Astrocyte (in vitro differentiated cells and primary cell): Measurements from ENCODE around the gene TBC1D12. TPM values are rescaled to one million over a fixed set of nuclear protein-coding genes. Genes with fewer than 3 reads are reported as not detected.
A peak's percentile ranks its signal among the peaks of the same experiment; 100 is the strongest.

Experiments
- DNase-seq: peaks from one replicate; pipeline ENCODE4 v3.0.0-alpha.2; 2010; ENCODE audit warnings: low read depth
- FAIRE-seq: peaks from 2 replicates; lab custom pipeline; 2011; peaks lifted over from hg19 to GRCh38; lab: Jason Lieb, UNC
- H2AFZ ChIP-seq: 2 replicates; pipeline ENCODE4 v1.6.0; 2012; ENCODE audit warnings: low read depth, low read length, inconsistent platforms
- H3K27ac ChIP-seq: 2 replicates; pipeline ENCODE4 v1.5.1; 2011; ENCODE audit warnings: low read depth, low read length, inconsistent platforms
- H3K27me3 ChIP-seq: 2 replicates; pipeline ENCODE4 v1.6.0; 2011; ENCODE audit warnings: low read length, inconsistent platforms; ENCODE audit not compliant: insufficient read depth
- H3K36me3 ChIP-seq: 2 replicates; pipeline ENCODE4 v1.5.1; 2011; ENCODE audit warnings: low read length, inconsistent platforms; ENCODE audit not compliant: insufficient read depth
- H3K4me1 ChIP-seq: 2 replicates; pipeline ENCODE4 v1.5.1; 2011; ENCODE audit warnings: low read length, inconsistent platforms; ENCODE audit not compliant: insufficient read depth
- H3K4me2 ChIP-seq: 2 replicates; pipeline ENCODE4 v1.6.0; 2012; ENCODE audit warnings: low read length, inconsistent platforms
- H3K4me3 ChIP-seq: 2 replicates; pipeline ENCODE4 v1.5.1; 2011; ENCODE audit warnings: low read depth, mild to moderate bottlenecking, low read length, inconsistent platforms; ENCODE audit not compliant: insufficient read depth
- H3K79me2 ChIP-seq: 2 replicates; pipeline ENCODE4 v1.6.0; 2012; ENCODE audit warnings: mild to moderate bottlenecking, low read length, inconsistent platforms; ENCODE audit not compliant: insufficient read depth
- H3K9ac ChIP-seq: 2 replicates; pipeline ENCODE4 v1.6.0; 2012; ENCODE audit warnings: mild to moderate bottlenecking, low read length, inconsistent platforms
- H3K9me3 ChIP-seq: 2 replicates; pipeline ENCODE4 v1.5.1; 2012; ENCODE audit warnings: low read depth, mild to moderate bottlenecking, low read length, inconsistent platforms; ENCODE audit not compliant: insufficient read depth
- H4K20me1 ChIP-seq: 2 replicates; pipeline ENCODE4 v1.6.0; 2012; ENCODE audit warnings: low read length, inconsistent platforms; ENCODE audit not compliant: insufficient read depth
- H3K27ac Mint-ChIP-seq: one replicate; pipeline ENCODE4 v1.8.0; 2021; ENCODE audit warnings: mild to moderate bottlenecking, mixed read lengths; ENCODE audit not compliant: unreplicated experiment
- H3K27me3 Mint-ChIP-seq: one replicate; pipeline ENCODE4 v1.8.0; 2021; ENCODE audit warnings: low read depth, mixed read lengths; ENCODE audit not compliant: unreplicated experiment
- H3K36me3 Mint-ChIP-seq: one replicate; pipeline ENCODE4 v1.8.0; 2021; ENCODE audit warnings: low read depth, mixed read lengths; ENCODE audit not compliant: unreplicated experiment
- H3K4me1 Mint-ChIP-seq: one replicate; pipeline ENCODE4 v1.8.0; 2021; ENCODE audit warnings: low read depth, mixed read lengths; ENCODE audit not compliant: unreplicated experiment
- H3K4me3 Mint-ChIP-seq: one replicate; pipeline ENCODE4 v1.8.0; 2021; ENCODE audit warnings: mild to moderate bottlenecking, moderate library complexity, mixed read lengths; ENCODE audit not compliant: unreplicated experiment
- H3K9me3 Mint-ChIP-seq: one replicate; pipeline ENCODE4 v1.8.0; 2021; ENCODE audit warnings: mild to moderate bottlenecking, mixed read lengths; ENCODE audit not compliant: unreplicated experiment
- CTCF ChIP-seq: IDR thresholded peaks from 2 replicates; pipeline ENCODE4 v1.5.1; 2011; ENCODE audit warnings: low read depth, mild to moderate bottlenecking, inconsistent platforms, low read length, moderate library complexity; ENCODE audit not compliant: insufficient read depth
- EZH2 ChIP-seq: IDR thresholded peaks from 2 replicates; pipeline ENCODE4 v1.6.1; 2012; ENCODE audit warnings: mild to moderate bottlenecking, low read length, inconsistent platforms; ENCODE audit not compliant: insufficient read depth
- total RNA-seq: library from RNA; stranded (reverse); gene quantifications from 2 replicates; pipeline ENCODE4 v1.2.1, GENCODE V29; 2021

Gene TBC1D12
- total RNA-seq, 1 donor from 2014 or later: 7.6 TPM

DNA sequence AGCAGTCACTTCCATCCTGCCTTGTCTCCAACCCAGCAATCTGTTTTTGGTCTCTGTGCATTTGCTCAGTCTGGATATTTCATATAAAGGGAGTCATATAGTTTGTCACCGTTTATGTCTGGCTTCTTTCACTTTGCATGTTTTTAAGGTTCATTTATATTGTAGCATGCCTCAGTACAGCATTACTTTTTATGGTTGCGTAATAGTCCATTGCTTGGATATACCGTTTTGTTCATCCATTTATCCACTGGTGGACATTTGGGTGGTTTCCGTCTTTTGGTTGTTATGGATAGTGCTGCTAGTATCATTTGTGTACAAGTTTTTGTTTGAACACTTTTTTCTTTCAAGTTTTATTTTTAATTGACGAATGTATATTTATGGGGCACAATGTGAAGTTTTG lies 18.2 kb downstream of the TBC1D12 start:
- Mint-ChIP-seq H3K27me3 (no peaks in the 10 kb centered on the region), H3K27ac (no peak overlapping the region), H3K4me1 (peaks cover 17% of the 10 kb centered on the region), H3K9me3 (peaks cover 5% of the 10 kb centered on the region), H3K36me3 (no peaks in the 10 kb centered on the region), H3K4me3 (no peak overlapping the region)
- H3K27ac ChIP-seq: no peak overlapping the region
- no peaks in the 10 kb centered on the region for H3K9me3 ChIP-seq
- H3K36me3 ChIP-seq: no peaks in the 10 kb centered on the region
- no peak for TF ChIP-seq CTCF
- TF ChIP-seq EZH2: no peak
- H4K20me1 ChIP-seq: peaks cover 19% of the 10 kb centered on the region
- DNase-seq: no peak
- no peak overlapping the region for H2AFZ ChIP-seq
- no peak overlapping the region for H3K9ac ChIP-seq
- H3K4me3 ChIP-seq: no peak overlapping the region
- no peak for FAIRE-seq
- H3K4me2 ChIP-seq: no peak overlapping the region
- H3K79me2 ChIP-seq: peaks cover 72% of the 10 kb centered on the region
- no peaks in the 10 kb centered on the region for H3K27me3 ChIP-seq
- peaks cover 10% of the 10 kb centered on the region for H3K4me1 ChIP-seq

DNA sequence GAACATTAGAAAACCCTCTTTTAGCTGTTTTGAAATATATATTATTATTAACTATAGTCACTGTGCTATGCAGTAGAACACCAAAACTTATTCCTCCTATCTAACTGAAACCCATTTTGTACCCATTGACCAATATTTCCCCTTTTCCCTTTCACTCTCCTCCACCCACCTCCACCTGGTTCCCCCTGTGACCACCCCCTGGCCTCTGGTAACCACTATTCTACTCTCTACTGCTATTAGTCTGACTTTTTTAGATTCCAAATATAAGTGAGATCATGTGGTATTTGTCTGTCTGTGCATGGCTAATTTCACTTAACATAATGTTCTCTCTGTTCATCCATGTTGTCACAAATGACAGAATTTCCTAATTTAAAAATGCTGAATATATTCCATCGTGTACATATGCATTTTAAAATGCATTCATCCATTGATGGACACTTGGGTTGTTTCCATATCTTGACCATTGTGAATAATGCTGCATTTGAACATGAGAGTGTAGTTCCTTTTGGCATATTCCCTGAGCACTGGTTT lies 18.7 kb downstream of the TBC1D12 start:
- TF ChIP-seq CTCF: no peak
- TF ChIP-seq EZH2: no peak
- no peak overlapping the region for H3K4me3 ChIP-seq
- peaks cover 16% of the 10 kb centered on the region for H4K20me1 ChIP-seq
- Mint-ChIP-seq H3K36me3 (no peaks in the 10 kb centered on the region), H3K4me1 (peaks cover 17% of the 10 kb centered on the region), H3K27me3 (no peaks in the 10 kb centered on the region), H3K9me3 (peaks cover 7% of the 10 kb centered on the region), H3K4me3 (no peak overlapping the region), H3K27ac (no peak overlapping the region)
- H3K9ac ChIP-seq: no peak overlapping the region
- H3K27me3 ChIP-seq: no peaks in the 10 kb centered on the region
- no peak overlapping the region for H2AFZ ChIP-seq
- H3K36me3 ChIP-seq: no peaks in the 10 kb centered on the region
- FAIRE-seq (no peak), DNase-seq (no peak)
- H3K4me2 ChIP-seq: no peak overlapping the region
- H3K79me2 ChIP-seq: peaks cover 74% of the 10 kb centered on the region
- no peaks in the 10 kb centered on the region for H3K9me3 ChIP-seq
- H3K27ac ChIP-seq: no peak overlapping the region
- peaks cover 10% of the 10 kb centered on the region for H3K4me1 ChIP-seq

DNA sequence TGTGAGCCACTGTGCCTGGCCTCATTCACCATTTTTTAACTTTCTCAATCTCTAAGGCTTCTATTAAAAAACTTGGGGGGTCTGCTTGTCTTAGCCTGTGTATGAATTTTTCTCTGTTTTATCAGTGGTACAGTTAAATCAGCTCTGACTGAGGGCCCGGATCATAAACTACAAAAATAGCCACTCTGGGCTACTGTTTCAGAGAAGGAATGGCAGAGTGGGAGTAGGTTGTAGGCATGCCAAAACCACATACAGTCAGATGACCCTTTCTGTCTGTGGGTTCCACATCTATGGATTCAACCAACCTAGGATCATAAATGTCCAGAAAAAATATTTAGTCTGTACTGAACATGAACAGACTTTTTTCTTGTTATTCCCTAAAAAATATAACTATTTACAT lies 21.3 kb downstream of the TBC1D12 start:
- no peaks in the 10 kb centered on the region for H3K9me3 ChIP-seq
- peaks cover 82% of the 10 kb centered on the region for H3K79me2 ChIP-seq
- peaks cover 7% of the 10 kb centered on the region for H3K9me3 Mint-ChIP-seq
- H4K20me1 ChIP-seq: peaks cover 18% of the 10 kb centered on the region
- H3K4me1 Mint-ChIP-seq: peaks cover 13% of the 10 kb centered on the region
- no peak for TF ChIP-seq CTCF
- no peak for TF ChIP-seq EZH2
- H3K4me3 Mint-ChIP-seq: peak overlapping the region; percentile 1
- no peak overlapping the region for H2AFZ ChIP-seq
- no peak overlapping the region for H3K27ac Mint-ChIP-seq
- no peak overlapping the region for H3K9ac ChIP-seq
- H3K4me3 ChIP-seq: no peak overlapping the region
- no peaks in the 10 kb centered on the region for H3K27me3 Mint-ChIP-seq
- peak overlapping the region; percentile 48 for H3K4me2 ChIP-seq
- peaks cover 13% of the 10 kb centered on the region for H3K4me1 ChIP-seq
- no peaks in the 10 kb centered on the region for H3K36me3 ChIP-seq
- no peaks in the 10 kb centered on the region for H3K27me3 ChIP-seq
- H3K27ac ChIP-seq: no peak overlapping the region
- FAIRE-seq (no peak), DNase-seq (peak; percentile 83)
- peaks cover 2% of the 10 kb centered on the region for H3K36me3 Mint-ChIP-seq
